GM18520 (cell line): ENCODE measurements around the gene ERGIC1.

ENCODE experiments used
- ATAC-seq: cut with Tn5 transposase; IDR thresholded peaks from one replicate; pipeline ENCODE4 v1.9.1; 2021; ENCODE audit not compliant: unreplicated experiment

Gene ERGIC1

DNA sequence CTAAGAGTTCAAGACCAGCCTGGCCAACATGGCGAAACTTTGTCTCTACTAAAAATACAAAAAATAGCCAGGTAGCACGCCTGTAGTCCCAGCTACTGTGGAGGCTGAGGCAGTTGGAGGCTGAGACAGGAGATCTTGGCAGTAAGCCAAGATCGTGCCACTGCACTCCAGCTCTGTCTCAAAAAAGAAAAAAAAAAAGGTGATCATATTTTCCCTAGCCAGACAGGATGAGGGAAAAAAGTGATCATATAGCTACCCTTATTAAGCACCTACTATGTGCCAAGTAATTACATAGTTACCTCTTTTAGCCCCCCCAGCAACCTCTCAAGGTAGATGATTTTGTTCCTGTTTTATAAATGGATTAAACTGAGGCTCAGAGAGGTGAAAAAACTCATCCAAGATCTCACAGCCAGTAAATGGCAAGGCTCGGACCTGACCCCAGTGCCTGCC, 107.0 kb downstream of the ERGIC1 start:
- no peak for ATAC-seq

DNA sequence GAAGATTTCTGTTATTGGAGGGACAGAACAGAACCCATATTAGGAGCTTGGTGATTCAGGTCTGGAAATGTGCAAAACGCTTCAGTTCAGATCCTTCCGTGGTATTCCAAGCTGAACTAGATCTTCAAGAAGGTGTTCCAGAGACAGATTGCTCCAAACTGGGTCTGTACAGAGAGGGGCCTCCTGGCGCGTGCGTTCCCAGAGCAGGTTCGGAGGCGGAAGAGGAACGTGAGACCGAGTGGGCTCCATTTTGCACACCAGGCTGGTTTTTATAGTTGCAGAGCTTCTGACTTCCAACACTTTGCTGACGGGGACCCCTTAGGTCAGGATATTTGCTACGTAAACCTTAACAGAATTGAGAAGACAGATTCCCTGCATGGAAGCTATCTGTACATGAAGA, 108.5 kb downstream of the ERGIC1 start:
- no peak for ATAC-seq

DNA sequence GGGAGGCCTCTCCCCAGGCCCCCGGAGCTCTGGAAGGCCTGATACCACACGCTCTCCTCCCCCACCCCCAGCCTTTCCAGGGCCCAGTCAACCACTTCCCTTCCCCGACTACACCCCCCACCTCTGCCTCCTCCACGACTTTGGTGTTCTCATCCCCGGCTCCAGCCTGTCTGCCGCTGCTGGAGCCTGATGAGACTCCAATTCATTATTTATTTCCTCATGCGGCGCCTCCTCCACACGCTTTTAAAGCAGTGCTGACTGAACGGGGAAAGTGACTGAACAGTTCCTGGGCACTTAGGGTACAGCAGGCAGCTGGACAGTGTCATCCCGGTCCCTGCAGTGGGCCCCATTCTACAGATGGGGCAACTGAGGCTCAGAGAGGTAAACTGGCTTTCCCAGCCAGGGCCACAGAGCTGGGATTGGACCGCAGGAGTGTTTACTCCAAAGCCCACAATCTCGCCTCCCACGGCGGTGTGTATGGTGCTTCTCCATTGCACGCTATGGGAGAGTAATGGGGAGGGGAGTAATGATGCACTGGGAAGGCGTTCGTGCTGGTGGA, 109.3 kb downstream of the ERGIC1 start:
- ATAC-seq = no peak

DNA sequence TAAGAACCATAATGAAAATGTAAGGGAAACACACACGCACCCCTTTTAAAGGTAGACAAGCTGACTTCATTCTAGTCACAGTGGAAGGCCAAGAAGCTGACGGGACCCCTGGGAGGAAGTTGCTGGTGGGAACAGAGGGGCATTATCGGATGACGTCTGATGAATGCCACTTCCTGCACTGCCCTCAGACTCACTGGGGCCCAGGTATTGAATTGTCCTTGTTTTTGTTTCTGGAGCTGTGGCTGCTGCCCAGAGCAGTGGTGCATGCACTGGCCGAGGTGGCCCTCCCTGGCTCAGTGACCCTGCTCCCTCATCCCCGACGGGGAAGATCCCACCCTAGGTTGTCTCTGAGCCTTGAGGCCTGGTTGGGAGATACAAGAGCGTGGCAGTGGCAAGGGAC, 109.9 kb downstream of the ERGIC1 start:
- ATAC-seq = no peak

DNA sequence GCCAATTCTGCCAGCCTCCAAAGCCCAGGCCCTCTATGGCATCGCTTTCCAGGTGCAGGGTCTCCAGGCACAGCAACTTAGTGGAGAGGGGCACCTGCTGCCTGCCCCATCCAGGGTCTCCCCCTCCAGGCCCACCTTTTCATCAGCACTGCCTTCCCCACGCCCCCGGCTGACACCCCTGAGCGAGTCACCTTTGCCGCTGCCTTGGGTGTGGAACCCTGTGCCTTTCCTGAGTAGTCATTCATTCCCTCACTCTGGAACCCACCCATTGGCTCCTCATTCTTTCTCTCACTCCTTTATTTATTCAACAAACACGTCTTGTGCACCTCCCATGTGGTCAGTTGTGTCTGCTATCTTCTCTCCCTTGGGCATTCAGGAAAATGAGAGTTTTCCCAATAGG, 110.7 kb downstream of the ERGIC1 start:
- no peak for ATAC-seq

DNA sequence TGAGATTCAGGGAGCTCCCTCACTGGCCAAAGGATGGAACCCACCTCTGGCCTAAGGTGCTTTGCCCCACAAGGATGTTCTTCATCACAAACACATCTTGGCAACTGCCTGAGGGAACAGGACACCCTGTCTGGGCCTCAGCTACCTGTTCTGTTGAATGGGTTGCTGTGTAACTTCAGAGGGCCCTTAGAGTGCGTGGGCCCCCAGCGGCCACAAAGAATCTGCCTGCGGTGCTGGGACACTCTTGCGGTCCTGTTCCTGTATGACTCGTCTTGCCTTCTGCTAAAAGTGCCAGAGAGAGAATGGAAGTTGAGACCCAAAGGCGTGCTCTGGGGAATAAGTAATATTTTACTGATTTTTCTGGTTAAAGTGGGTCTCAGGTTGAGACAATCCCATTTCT, 111.1 kb downstream of the ERGIC1 start:
- ATAC-seq = no peak

DNA sequence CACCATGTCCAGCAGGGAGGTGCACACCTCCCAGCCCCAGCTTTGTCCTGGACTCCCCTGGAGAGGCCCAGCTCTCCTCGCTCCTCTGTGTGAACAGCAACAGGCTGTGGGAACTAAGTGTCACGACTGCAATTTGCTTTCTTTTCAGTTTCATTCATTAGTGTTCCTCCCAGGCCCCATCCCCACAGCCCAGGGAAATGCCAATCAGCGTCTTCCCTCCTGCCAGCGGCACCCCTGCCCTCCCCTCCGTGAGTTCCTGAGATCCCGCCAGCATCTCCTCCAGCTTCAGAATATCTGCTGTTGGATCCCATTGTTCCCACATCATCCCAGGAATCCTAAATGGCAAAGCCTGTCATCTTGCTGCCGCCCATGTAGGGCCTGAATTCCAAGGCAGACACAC, 112.1 kb downstream of the ERGIC1 start:
- ATAC-seq = no peak

DNA sequence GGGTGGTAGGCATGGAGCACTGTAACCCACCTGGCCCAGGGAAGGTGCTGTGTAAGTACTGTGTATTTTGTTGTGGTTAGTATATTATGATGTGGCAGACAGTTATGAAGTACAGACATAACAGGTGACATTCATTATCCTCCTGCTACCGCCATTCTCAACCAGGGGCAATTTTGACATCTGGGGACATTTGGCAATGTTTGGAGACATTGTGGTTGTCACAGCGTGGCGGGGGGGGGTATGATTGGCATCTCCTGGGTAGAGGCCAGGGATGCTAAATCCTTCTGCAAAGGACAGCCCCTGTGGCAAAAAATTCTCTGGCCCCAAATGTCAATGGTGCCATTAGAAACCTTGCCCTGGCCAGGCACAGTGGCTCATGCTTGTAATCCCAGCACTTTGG, 115.4 kb downstream of the ERGIC1 start:
- ATAC-seq = no peak

DNA sequence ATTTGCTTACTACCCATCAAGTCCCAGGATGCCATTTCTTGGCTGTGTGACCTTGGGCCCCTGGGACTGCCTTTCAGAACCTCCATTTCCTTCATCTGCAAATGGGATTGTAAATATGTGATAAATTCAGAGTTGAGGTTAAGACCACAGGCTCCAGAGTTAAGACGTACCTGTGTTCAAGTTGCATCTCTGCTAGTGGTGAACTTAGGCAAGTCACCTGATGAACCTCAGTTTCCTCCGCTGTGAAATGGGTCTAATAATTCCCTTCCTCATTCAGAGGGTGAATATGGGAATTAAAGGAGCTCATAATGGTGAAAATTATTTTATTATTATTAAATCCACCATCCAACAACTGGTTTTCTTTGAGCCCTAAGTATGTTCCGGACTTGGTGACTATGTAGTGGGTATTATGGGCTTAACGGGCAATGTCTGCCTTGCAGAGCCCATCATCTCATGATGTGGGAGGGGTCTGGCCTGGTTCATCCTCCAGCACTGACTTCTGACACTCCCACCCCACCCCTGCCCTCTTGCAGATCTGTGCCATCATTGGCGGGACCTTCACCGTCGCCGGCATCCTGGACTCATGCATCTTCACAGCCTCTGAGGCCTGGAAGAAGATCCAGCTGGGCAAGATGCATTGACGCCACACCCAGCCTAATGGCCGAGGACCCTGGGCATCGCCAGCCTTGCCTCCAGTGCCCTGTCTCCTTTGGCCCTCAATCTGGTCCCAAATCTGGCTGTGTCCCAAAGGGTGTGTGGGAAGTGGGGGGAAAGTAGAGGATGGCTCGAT, 116.3 kb downstream of the ERGIC1 start:
- ATAC-seq = no peak

DNA sequence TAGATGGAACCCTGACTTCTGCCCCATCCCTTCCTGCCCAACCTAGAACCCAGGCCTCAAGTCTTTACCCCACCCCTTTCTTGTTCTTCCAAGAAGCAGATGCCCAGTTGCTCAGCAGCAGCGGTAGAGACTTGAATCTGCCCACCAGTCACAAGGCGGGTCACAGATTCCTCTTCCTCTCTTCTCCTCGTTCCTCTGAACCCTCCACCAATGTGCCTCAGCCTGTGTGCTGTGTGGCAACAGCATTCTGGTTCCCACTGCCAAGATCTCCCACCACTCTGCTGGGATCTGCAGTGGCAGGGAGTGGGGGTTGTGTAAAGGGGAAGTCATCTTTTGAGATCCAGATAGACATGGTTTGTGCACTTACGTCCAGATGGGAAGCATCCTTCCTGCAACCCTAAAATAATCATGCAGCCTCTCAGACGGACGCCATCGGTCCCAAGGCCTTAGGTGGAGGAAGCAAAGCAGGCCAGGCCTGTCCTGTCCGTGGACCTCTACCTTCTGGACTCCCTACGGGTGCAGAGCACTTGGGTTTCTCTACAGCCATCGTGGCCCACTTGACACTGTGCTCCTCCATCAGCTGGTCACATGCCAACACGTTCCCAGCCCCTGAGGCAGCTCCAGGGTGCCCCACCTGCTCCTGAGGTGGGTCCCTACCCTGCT, 117.5 kb downstream of the ERGIC1 start:
- no peak for ATAC-seq

DNA sequence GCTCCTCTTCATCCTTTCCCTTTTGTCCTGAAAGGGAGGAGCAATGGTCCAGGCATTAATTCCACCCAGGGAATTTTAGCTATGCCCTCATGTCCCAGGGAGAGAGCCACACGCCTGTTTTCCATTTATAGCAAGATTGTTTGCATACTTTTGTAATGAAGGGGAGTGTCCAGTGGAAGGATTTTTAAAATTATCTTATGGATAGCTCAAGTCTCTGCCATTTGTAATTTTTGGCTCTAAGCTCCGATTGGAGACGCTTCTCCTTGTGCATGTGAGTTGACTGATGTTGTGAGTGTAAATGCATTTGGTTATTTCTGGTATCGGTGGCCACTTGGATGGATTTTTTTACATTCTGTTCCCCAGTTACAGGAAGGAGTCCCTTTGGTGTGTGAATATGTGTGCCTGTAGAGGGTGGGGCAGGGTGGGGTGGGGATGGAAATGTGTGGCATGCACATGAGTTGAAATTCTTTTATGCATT, 118.0 kb downstream of the ERGIC1 start:
- ATAC-seq = no peak

DNA sequence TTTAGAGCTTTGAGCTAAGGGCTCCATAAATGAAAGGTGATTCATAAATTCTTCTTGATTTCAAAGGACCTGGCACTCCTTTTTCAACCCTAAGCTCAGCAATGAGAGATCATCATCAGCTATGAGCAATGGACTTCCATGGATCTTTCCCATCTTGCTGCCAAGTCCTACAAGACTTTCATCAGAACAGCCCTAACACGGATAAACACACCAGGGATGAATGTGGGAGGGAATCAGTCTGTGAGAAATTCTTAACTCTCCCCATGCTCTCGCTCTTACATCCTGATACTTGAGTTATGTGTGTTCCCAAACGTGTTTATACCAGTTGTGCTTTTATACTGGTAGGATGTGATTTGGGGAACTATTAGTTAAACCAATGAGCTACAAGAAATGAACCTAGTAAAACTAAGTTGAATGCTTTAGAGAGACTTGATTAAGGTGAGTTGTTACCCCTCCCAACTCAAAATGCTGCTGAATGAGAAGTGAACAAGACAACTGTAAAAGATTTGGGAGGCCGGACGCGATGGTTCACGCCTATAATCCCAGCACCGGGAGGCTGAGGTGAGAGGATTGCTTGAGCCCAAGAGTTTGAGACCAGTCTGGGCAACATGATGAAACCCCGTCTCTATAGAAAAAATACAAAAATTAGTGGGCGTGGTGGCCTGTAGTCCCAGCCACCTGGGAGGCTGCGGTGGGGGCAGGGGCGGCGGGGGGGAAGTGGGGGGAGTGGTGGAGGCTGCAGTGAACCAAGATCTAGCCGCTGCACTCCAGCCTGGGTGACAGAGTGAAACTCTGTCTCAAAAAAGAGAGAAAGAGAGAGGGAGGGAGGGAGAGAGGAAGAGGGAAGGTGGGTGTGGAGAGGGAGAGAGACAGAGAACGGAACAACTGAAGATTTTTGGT, 120.0 kb downstream of the ERGIC1 start:
- no peak for ATAC-seq

DNA sequence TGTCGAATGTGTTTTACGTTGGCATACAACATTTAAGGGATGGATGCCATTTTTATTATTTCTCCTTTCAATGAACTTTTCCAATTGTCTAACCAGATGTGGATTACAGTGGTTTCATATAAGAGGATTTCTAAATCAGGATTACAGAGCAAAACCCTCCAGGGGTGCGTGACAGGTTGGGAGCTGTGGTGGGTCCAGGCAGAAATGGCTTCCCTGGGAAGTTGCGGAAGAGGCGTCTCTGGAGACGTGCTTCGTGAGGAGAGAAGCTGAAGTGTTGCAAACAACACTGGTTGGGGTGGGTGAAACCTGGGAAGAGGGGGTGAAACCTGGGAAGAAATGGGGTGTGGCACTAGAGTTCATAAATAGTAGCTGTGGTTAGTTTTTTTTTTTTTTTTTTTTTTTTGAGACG, 120.7 kb downstream of the ERGIC1 start:
- ATAC-seq = no peak

DNA sequence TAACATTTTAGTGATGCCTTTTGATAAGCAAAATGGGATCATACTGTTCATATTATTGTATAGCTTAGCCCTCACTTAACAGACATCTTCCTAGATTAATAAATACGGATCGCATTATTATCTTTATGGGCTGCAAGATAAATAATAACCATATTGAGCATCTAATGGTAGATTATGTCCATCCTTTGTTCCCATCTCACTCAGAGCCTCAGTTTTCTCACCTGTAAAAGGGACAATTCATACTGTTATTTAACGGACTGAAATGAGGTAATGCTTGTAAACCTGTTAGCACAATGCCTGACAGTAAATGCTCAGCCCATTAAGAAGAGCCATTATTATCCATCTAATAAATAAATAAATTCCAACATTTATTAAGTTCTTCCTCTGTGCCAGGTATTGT, 122.2 kb downstream of the ERGIC1 start:
- no peak for ATAC-seq

DNA sequence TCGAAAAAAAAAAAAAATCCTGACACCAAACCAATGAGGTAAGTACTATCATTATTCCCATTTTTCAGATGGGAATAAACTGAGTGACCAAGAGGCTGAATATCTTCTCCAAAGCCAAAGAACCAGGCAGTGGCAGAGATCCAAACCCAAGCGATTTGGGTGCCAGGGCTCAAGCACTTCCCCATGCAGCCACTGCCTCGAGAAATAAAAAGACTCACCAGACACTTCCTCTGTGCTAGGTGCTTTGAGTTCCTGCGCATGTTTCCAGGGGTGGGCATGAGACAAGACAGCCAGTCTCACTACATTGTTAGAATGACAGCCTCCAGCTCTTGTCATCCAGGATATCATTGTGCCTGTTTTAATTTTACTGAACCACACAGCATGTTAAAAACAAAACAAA, 122.9 kb downstream of the ERGIC1 start:
- ATAC-seq = no peak

DNA sequence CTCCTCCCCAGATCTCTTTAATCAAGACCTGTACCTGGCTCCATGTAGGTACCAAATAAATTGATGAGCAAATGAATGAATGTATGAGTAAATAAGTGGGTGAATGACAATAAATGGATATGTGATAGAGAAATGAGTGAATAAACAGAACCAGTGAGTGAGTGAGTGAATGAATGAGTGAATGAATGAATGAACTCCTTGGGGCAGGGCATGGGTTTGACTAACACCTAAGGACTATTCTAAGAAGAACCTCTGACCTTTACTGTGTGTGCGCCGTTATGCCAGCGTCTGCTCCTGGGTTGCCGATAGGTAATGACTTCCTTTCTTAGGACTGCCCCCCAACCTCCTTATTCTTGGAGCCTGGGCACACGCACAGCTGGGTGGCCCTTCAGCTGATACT, 123.4 kb downstream of the ERGIC1 start:
- ATAC-seq = no peak

DNA sequence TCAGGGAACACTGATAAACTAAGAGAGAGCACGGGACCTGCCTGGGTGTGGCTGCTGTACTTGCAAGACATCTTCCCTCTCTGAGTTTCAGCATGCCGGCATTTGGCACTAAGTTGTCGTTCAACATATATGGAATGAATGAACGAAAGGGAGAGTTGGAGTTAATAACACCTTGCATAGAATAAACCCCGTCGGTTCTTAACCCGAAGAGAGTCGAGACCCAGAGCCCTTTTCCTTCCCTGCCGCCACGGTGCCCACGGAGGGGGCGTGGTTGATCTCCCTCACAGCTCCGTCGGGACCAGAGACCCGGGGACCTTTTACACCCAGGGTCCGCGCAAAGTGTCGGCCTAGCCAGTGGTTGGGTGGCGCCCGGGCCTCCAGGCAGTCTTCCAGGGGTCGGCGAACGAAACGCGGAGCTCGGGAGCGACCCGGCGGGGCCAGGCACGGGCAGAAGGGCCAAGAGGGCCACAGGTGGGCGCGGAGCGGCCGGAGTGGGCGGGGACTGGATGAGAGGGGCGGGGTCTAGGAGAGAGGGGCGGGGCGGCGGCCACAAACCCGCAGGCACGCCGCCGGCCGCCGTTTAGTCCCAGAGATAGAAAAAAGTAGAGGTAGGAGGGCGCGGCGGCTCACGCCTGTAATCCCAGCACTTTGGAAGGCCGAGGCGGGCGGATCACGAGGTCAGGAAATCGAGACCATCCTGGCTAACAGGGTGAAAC, 124.4 kb downstream of the ERGIC1 start:
- peak; percentile 26 for ATAC-seq

DNA sequence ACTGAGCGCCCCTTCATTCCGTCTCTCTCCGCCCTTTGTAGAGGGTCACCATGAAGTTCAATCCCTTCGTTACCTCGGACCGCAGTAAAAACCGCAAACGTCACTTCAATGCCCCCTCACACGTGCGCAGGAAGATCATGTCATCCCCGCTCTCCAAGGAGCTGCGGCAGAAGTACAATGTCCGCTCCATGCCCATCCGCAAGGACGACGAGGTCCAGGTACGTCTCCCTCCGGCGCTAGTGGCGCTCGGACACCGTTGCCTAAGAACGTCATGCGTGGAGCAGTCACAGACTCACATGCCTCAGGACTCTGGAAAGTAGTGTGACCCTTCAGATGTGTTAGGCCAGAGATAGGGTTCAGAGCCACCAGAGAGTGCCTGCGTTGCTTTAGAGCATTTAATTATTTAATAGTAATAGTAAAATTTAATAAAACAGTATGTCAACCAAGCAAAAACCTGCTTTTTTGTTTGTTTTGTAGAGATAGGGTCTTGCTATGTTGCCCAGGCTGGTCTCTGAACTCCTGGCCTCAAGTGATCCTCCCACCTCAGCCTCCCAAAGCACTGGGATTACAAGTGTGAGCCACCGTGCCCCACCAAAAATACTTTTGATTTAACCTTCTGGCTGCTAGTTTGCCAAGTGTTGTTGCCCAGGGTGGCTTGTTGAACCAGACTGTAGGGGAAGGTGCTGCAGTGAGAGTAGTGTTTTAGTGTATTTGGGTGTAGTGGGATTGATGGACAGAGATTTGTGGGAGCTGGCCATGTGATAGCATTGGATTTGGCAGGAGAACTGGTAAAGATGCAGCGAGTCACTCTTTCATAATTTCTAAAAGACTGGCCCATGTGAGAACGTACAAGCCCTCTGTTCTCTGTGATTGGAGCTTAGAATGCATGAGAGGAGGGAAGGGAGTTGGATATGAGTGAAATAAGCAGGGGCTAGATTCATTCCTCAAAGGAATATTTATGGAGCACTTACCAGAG, 126.1 kb downstream of the ERGIC1 start:
- no peak for ATAC-seq

DNA sequence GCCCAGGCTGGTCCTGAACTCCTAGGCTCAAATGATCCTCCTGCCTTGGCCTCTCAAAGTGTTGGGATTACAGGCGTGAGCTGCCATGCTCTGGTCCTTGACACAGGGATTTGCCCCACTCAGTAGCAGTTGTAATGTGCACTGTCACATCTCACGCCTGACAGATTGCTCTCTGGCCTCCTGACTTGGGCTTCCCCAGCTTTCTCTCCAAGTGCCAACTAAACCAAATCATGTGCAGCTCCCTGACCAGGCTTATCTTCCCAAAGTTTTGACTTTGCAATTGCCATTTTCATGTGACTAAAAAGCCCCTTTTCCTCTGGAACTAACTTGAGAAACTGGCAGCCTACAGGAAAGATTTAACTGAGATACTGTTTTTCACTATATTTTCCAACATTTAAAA, 135.9 kb downstream of the ERGIC1 start:
- no peak for ATAC-seq
